HG03097 (cell line): Measurements from ENCODE around the gene ZSWIM8.
"Not testable (repeated sequence)": the region's sequence is repeated elsewhere in the genome, so short reads cannot be mapped to it uniquely, and the experiment has no call there.

ENCODE experiments used
- ATAC-seq: cut with Tn5 transposase; IDR thresholded peaks from one replicate; pipeline ENCODE4 v1.9.1; 2021; ENCODE audit not compliant: unreplicated experiment, low FRiP score

ZSWIM8 gene

DNA sequence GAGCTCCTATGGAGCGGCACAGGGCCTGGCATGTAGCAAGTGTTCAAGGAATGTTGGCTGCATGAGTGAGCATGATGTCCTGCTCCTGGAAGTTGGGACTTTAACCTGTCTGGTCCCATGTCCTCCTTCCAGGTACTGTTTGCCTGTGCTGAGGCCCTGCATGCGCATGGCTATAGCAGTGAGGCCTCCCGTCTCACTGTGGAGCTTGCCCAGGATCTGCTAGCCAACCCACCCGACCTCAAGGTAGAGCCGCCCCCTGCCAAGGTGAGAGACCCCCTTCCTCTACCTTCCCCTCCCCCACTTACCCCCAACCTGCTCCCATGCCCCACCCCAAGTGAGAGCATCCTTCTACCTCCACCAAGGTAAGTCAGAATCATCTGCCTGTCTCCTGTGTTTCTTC is 8.1 kb downstream of the ZSWIM8 start:
- no peak for ATAC-seq

DNA sequence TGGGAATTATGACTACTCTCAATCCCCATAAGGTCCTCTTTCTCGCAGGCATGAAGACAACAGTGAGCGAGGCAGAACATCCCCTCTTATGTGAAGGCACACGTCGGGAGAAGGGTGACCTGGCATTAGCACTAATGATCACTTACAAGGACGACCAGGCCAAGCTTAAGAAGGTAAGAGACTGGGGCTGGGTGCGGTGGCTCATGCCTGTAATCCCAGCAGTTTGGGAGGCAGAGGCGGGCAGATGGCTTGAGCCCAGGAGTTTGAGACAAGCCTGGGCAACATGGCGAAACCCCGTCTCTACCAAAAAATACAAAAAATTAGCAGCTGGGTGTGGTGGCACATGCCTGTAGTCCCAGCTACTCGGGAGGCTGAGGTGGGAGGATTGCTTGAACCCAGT is 10.1 kb downstream of the ZSWIM8 start:
- not testable (repeated sequence) for ATAC-seq

DNA sequence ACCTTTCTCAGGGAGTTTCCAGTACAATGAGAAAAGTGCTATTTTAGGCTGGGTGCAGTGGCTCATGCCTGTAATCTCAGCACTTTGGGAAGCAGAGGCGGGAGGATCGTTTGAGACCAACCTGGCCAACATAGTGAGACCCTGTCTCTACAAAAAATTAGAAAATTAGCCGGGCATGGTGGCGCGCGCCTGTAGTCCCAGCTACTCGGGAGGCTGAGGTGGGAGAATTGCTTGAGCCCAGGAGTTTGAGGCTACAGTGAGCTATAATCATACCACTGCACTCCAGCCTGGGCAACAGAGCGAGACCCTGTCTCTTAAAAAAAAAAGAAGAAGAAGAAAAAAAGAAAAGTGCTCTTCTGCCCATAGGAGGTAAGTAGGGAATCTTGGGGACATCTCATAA is 10.6 kb downstream of the ZSWIM8 start:
- not testable (repeated sequence) for ATAC-seq

DNA sequence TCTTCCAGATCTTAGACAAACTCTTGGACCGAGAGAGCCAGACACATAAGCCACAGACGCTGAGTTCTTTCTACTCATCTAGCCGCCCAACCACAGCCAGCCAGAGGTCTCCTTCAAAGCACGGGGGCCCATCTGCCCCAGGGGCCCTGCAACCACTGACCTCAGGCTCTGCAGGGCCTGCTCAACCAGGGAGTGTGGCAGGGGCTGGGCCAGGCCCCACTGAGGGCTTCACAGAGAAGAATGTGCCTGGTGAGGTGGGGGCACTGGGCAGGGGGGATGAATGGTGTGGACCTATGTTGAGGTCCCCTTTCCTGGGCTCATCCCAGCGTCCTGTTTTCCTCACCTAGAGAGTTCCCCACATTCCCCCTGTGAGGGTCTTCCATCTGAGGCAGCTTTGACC is 11.4 kb downstream of the ZSWIM8 start:
- no peak for ATAC-seq

DNA sequence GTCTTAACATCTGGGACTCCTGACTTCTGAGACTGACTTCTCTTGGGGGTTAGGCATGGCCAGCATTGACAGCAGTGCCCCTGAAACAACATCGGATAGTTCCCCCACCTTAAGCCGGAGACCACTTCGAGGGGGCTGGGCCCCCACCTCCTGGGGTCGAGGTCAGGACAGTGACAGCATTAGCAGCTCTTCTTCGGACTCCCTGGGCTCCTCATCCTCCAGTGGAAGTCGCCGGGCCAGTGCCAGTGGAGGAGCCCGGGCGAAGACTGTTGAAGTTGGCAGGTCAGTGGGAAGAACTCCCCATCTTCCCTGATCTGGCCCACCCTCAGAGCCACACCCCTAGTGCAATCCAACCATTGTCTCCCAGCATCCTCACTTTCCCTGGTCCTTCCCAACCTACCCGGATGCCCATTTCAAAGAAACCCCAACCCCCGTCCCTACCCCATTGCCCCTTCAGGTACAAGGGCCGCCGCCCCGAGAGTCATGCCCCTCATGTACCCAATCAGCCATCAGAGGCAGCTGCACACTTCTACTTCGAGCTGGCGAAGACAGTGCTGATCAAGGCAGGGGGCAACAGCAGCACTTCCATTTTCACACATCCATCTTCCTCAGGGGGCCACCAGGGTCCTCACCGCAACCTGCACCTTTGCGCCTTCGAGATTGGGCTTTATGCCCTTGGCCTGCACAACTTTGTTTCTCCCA is 12.1 kb downstream of the ZSWIM8 start:
- no peak for ATAC-seq

DNA sequence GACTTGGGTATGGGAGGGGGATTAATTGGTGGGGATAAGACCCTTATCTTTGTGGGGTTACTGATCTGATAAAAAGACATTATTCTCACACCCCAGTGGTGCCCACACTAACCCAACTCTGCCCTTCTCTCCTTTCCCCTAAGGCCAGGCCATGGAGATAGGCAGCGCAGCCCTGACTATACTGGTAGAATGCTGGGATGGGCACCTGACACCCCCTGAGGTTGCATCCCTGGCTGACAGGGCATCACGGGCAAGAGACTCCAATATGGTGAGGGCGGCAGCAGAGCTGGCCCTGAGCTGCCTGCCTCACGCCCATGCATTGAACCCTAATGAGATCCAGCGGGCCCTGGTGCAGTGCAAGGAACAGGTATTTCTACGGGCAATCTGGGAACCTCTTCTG is 12.7 kb downstream of the ZSWIM8 start:
- no peak for ATAC-seq

DNA sequence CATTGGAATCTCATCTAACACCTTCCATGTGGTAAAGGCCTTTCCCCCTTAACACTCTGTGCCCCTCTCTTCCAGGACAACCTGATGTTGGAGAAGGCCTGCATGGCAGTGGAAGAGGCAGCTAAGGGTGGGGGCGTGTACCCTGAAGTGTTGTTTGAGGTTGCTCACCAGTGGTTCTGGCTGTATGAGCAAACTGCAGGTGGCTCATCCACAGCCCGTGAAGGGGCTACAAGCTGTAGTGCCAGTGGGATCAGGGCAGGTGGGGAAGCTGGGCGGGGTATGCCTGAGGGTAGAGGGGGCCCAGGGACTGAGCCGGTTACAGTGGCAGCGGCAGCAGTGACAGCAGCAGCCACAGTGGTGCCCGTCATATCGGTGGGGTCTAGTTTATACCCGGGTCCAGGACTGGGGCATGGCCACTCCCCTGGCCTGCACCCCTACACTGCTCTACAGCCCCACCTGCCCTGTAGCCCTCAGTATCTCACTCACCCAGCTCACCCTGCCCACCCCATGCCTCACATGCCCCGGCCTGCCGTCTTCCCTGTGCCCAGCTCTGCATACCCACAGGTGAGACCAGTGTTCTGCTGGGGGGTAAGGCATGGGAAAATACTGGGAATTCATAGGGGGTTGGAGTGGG is 13.6 kb downstream of the ZSWIM8 start:
- no peak for ATAC-seq

DNA sequence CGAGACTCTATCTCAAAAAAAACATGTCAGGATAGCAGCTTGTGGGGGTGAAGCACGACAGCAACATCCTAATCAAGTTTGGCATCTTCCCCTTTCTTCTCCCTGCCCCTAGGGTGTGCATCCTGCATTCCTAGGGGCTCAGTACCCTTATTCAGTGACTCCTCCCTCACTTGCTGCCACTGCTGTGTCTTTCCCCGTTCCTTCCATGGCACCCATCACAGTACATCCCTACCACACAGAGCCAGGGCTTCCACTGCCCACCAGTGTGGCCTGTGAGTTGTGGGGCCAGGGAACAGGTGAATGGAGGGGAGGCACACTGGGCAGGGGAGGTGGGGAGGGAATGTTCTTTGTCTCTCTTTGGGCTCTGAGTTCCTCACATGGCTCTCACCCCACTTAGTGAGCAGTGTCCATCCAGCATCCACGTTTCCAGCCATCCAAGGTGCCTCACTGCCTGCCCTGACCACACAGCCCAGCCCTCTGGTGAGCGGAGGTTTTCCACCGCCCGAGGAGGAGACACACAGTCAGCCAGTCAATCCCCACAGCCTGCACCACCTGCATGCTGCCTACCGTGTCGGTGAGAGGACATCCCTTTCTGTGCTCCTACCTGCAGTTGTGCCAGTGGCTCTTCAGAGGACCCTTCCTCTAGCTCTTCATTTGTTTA is 14.6 kb downstream of the ZSWIM8 start:
- no peak for ATAC-seq

DNA sequence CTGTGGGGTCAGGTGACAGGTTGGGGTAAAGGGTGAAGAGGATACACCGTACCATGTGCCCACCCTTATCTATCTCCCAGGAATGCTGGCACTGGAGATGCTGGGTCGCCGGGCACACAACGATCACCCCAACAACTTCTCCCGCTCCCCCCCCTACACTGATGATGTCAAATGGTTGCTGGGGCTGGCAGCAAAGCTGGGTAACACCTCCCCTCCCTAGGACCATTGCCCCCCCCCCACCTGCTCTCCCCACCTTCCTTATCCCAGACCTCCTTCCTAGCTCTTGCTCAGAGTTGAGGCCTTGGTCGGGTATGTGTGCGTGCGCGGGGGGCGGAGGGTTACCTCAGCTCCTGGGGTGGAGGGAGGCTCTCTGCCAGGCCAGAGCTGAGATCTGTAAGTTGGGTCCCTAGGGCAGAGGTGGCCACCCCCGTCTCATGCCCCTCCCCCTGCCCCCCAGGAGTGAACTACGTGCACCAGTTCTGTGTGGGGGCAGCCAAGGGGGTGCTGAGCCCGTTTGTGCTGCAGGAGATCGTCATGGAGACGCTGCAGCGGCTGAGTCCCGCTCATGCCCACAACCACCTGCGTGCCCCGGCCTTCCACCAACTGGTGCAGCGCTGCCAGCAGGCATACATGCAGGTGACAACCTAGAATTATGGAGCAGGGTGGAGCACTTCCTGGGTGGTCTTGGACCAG is 15.3 kb downstream of the ZSWIM8 start:
- ATAC-seq, result no peak

DNA sequence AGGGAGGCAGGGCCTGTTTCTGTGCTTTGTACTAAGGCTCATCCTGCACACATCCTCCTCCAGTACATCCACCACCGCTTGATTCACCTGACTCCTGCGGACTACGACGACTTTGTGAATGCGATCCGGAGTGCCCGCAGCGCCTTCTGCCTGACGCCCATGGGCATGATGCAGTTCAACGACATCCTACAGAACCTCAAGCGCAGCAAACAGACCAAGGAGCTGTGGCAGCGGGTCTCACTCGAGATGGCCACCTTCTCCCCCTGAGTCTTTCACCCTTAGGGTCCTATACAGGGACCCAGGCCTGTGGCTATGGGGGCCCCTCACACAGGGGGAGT is 15.8 kb downstream of the ZSWIM8 start:
- ATAC-seq, result no peak

DNA sequence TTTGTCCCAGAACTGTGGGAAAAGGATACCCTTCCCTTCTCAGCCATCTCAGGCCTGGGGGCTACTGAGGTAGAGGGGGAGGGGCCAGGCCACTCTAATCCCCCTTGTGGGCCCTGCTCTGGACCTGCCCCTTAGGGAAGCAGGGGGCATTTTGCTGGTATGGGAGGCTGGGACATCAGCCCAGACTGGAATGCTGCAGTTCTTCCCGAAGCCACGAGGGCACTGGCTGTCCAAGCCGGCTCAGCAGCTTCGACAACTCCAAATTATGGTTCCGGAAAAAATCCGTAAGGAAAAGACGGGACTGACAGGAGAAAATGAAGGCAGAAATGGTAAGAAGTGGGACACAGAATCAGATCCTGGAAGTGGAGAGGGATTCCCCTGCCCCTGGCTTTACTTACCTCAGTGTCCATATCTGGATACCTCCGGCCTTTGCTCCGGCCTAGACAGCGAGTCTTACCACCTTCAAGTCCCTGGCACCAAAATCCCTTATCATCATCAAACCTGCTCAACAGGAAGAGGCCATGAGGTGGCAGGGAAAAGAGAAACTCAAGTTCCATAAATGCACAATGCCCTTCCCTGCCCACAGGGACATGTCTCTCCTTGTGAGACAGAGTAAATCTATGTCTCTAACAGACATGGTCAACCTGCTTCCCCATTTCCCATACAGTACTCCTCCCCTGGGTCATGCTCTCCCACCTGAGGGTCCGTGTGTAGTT is 17.0 kb downstream of the ZSWIM8 start:
- no peak for ATAC-seq

DNA sequence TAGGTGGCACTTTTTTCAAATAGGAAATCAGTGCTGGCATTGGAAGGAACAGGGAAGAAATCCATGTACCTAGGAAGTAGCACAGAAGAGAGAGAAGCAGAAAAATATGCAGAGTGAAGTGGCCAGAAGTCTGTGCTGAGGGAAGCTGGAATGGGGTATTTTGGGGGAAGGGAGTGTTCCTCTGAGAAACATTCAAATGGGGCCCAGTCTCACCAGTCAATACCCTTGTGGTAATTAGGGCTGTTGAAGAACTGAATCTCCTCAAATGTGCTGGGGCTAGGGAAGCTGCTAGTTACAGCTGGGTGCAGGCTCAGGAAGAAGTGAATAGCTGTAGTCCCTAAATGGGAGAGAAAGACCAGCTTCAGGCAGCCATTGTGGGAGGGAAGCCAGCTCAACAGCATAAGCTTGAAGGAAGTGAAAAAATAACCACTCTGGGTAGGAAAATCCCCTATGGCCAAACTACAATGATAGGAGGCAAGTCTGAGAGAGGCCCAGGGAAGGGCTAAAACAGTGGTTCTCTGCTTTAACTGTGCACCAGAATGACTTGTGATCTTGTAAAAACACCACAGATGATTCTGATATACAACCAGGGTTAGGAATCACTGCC is 18.4 kb downstream of the ZSWIM8 start:
- ATAC-seq, result no peak

DNA sequence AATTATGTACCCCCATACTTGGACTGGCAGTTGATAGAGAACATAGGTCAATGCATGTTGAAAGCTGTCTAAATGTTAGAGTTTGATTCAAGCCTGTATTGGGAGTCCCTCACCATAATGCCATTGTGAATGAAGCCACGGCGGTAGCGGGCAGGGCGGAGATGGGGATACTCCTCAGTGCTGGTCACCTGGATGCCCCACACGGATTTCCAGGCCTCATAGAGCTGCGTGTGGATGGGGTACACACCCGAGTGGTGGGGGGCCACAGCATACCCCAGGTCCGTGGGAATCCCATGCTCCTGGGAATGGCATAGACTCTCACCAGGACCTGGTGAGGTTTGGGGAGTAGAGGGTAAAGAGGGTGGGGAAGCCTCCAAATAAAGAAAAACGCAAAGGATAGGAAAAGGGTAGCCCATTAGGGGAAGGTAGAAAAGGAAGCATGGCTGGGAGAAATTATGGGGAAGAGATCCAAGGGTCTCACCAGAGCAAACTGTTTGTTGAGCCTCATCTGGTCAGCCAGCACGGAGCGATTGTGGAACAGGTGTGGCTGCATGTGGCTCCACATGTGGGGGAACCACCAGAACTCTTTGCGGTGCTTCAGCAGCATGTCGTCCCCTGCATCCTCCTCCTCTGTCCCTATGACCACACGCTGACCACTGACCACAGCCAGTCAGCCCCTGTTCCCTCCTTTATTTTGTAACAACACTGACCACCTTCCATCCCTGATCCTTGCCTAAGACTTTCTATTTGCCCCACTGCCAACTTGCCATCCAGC is 21.0 kb downstream of the ZSWIM8 start:
- ATAC-seq, result no peak

DNA sequence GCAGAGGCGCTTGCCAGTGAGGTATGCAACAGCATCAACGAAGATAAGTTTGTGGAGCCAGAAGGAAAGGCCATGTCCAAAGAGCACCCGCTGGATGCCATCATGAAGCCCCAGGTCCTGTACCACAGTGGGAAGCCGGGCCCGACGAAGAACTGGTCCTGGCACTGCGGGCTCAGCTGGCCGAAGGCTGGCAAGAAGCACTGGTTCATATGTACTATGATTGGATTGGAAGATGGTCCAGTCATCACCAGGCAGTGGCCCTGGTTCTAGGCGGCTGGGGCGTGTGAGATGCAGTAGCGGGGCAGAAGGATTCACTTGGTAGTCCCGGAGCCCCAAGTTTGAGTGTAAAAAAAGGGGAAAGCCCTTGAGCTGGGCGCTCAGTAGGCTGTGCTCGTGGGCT is 22.1 kb downstream of the ZSWIM8 start:
- ATAC-seq, result no peak

DNA sequence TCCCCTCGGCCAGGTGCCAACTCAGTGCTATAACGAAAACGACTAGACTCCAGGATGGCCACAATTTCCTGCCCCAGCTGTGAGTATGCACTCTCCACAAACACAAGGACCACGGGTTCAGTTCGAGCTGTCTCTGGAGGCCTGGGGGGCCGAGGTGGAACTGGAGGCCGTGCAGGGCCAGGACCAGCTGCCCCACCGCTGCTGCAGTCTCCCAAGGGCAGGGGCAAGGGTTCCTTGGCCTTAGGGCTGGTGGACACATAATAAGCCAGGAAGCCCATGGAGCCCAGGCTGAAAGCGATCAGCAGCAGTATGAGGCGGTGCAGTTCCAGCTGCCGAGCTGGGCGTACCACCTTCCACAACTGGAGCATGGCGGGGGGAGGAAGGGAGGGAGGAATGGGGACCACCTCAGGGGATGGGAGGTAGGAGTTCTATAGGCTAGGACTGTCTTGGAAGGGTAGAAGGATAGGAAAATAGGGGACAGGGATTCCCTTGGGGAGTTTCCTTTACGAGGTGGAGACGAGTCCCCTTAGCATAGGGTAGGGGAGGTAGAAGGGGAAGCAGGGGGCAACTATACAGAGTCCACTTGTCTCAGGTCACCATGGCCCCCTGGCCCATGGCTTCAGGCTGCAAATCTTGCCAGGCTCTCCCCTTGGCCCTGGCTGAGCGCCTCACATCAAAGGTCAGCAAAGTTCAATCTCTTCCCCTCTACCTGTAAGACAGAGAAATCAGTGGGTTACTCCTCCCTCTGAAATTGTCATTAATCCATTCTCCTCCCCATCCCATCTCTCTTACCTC is 22.8 kb downstream of the ZSWIM8 start:
- no peak for ATAC-seq

DNA sequence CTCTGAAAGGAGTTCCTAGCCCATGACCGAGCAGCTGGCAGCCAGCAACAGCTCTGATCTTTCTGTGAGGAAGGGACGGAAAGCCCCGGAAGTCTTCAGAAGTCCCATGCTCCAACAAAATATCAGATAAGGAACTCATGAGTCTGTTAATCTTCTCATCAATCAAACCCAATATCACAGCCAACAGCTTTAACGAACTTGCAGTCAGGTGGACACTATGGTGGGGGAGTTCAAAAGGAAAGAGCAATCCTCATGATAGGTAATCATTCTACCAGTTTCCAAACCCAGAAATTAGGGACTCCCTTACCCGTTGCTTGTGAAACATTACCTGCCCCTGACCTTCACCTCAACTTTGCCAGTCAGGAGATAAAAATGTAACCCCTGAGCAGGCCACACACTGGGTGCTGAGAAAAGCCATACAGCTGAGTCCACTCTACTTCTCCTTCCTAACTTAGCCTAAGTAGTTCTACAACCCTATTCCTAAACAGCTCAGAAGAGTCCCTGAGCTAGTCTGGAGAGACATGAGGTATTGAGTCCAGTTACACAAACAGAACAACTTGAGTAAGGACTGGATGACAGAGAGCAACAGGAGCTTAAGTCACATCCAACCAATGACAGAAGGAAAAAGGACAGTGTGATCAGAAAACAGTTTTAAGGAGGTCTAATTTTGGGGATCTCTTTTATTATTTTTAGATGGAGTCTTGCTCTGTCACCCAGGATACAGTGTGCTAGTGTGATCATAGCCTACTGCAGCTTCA is 23.8 kb downstream of the ZSWIM8 start:
- no peak for ATAC-seq

DNA sequence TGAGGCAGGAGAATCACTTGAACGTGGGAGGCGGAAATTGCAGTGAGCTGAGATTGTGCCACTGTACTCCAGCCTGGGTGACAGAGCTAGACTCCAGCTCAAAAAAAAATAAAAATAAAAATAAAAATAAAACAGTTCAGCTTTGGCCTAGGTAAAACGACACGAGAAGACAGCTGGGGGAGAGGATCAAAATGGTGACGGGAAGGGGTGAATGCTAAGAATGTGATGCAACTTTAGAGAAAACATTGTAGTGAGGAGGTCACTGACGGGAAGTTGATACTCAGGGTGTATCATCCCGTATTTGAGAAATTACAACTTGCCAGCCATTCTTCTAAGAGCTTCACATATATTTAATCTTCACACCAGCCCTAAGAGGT is 24.9 kb downstream of the ZSWIM8 start:
- no peak for ATAC-seq

DNA sequence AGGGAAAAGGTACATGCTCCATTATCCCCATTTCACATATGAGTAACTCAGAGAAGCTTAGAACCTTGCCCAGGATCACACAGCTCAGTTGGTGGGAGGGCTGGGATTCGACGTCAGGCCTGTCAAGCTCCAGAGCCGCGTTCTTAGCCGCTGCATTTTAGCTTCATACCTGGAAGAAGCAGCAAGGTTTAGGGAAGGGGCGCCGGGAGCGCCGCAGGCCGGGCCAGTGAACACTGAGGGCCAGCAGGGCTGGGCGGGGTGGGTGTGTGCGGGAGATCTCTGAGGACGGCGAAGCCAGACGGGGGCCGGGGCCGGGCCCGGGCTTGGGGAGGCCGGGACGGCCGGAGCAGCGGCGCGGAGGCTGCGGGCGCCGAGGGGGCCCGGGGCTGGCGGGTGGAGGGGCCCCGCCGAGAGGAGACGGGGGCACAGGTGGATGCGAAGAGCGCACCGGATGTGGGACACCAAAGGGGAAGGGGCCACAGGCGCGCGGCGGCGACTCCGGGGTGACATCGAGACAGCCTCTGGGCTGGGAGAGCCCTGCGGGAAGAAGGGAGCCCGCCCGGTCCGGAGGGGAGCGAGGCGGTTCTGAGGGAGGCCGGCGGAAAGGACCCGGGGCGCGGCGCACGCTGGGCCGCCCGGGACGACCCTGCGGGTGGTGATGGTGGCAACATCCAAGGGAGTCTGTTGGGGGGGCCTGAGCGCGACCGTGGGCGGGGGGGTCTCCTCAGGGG is 25.5 kb downstream of the ZSWIM8 start:
- peak; percentile 28 for ATAC-seq
